ENCODE results near the gene DIPK1B.

The DIPK1B gene

DNA sequence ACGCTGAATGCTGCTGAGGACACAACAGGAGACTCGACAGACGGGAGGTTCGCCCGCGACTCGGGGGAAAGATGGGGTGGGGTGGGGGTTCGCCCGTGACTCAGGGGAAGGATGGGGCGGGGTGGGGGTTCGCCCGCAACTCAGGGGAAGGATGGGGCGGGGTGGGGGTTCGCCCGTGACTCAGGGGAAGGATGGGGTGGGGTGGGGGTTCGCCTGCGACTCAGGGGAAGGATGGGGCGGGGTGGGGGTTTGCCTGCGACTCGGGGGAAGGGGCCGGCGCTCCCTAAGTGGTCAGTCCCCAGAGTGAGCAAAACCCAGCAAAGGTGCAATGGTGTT is 33.8 kb downstream of the DIPK1B start:
- H3K27ac ChIP-seq: no peak overlapping the region
- TF ChIP-seq, protein P1, sequence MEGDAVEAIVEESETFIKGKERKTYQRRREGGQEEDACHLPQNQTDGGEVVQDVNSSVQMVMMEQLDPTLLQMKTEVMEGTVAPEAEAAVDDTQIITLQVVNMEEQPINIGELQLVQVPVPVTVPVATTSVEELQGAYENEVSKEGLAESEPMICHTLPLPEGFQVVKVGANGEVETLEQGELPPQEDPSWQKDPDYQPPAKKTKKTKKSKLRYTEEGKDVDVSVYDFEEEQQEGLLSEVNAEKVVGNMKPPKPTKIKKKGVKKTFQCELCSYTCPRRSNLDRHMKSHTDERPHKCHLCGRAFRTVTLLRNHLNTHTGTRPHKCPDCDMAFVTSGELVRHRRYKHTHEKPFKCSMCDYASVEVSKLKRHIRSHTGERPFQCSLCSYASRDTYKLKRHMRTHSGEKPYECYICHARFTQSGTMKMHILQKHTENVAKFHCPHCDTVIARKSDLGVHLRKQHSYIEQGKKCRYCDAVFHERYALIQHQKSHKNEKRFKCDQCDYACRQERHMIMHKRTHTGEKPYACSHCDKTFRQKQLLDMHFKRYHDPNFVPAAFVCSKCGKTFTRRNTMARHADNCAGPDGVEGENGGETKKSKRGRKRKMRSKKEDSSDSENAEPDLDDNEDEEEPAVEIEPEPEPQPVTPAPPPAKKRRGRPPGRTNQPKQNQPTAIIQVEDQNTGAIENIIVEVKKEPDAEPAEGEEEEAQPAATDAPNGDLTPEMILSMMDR (conservative IDR thresholded peaks at IDR 0.05): no peak

DNA sequence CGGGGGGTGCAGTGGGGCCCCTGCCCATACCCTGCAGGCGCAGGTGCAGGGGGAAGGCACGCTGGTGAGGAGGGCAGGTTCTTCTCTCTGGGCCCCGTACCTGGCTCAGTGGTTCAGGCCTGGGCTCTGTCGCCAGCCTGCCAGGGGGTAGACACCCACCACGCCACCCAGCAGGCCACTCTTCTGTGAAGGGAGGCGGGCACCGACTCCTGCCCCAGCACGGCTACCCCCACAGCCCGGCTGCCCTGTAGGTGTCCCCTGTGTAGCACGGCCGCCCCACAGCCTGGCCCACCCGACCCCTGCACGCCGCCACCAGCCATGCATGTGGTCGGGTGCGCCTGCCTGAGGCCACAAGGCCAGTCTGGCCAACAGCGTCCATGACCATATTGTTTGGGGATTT is 34.2 kb downstream of the DIPK1B start:
- no peak overlapping the region for H3K27ac ChIP-seq
- TF ChIP-seq, protein P1 (conservative IDR thresholded peaks at IDR 0.05): no peak

DNA sequence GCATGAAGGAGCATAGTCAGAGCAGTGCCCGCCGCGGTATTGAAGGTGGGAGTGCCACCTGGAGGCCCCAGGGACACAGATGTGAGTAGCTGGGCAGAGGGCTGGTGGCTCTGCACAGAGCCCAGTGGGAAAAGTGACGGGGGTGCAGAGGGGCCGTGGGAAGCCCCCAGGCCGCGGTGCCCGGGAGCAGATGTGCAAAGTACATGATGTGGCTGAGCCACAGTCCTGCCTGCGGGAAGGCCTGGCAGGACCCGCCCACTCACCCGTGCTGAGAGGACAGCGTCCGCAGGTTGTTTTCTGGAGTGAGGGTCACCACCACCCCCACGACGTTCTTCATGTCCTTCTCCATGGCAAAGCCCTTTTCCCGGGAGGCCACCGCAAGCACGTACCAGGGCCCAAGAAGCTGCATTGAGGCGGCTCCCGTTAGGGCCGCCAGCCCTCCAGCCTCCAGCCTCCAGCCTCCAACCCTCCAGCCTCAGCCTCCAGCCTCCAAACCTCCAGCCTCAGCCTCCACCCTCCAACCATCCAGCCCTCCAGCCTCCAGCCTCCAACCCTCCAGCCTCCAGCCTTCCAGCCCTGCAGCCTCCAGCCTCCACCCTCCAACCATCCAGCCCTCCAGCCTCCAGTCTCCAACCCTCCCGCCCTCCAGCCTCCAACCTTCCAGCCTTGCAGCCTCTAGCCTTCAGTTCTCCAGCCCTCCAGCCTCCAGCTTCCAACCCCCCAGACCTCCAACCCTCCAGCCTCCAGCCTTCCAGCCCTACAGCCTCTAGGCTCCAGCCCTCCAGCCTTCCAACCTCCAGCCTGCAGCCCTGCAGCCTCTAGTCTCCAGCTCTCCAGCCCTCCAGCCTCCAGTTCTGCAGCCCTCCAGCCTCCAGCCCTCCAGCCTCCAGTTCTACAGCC is 35.0 kb downstream of the DIPK1B start:
- TF ChIP-seq, protein P1 (conservative IDR thresholded peaks at IDR 0.05): no peak
- no peak overlapping the region for H3K27ac ChIP-seq

DNA sequence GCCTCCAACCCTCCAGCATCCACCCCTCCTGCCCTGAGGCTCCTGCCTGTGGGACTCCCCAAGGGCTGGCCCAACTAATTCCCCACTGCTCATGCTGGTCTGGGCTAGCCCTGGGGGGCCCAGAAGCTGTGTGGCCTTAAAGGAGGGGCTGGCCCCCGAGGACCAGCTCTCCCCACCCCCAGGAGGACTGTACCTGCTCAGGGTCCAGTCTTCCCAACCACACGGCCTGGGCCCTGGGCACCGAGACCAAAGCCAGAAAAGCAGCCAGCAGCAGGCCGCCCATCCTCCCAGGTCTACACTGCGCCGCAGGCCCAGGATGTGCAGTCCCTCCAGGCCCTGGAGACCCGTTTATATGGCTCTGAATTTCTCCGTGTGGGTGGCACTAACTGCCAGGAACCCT is 35.8 kb downstream of the DIPK1B start, which contains the start of gene LCN6:
Gene LCN6 (minus strand): TSS at position 325 of the 400 bp plus-strand sequence. CDS start 42 bp downstream, at position 283.
- no peak within 1 kb of the TSS for H3K27ac ChIP-seq
- TF ChIP-seq, protein P1 (conservative IDR thresholded peaks at IDR 0.05): no peak

DNA sequence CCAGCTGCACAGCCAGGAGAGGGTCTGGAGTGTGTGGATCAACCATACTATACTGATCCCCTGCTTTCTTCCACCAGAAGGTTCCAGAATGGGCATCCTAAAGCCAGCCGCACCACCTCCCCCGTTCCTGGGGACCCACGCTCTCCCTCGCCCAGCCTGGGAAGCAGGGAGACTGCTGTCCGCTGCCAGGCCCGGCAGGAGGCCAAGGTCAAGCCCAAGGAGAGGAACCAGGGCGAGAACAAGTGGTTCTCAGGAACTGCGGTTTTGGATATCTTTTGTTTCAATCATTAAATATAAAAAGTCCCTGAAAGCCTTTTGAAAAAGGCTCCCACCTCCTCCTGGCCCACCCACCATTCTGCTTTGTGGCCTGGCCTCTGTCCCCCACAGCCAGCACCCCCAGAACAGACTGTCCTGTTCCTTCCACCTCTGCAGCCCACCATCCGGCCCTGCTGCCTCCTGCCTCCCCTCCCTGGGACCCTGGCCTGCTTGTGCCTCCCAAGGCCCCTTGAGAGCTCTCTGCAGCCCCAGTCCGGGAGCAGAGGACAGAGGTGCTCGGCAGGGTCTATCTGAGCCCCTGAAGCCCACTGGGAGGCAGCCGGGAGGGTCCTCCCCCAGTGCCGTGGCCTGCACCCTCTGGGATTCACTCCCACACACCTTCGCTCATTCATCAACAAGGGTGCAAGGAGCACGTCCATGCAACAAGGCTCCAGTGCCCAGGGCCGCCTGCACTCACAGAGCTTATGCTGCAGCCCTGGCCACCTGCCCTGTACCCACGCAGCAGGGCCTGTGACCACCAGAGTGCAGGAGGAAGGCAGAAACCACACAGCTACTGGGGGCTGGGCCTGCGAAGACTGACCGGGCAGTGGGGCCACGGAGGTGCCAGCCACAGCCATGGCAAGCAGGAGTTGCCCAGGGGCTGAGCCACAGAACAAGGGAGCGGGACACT is 36.6 kb downstream of the DIPK1B start:
- TF ChIP-seq, protein P1 (conservative IDR thresholded peaks at IDR 0.05): no peak
- no peak overlapping the region for H3K27ac ChIP-seq

DNA sequence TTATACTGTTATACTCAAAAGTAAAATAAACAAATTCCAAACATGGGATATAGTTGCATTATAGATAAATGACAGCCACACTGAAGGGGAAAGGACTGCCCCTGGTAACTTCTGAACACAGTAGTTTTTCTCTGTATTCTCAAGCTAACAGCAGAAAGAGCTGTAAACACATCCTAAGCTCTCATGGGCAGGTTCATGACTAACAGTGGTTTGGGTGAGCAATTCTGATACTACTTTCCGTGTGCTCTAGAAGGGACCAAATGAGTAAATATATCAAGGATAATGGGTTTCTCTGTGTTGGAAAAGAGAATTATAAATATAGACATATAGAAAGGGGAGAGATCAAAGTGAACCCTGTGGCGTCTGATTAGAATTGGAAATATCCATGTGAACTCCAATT is 38.2 kb downstream of the DIPK1B start:
- H3K27ac ChIP-seq: no peak overlapping the region
- TF ChIP-seq, protein P1 (conservative IDR thresholded peaks at IDR 0.05): no peak

DNA sequence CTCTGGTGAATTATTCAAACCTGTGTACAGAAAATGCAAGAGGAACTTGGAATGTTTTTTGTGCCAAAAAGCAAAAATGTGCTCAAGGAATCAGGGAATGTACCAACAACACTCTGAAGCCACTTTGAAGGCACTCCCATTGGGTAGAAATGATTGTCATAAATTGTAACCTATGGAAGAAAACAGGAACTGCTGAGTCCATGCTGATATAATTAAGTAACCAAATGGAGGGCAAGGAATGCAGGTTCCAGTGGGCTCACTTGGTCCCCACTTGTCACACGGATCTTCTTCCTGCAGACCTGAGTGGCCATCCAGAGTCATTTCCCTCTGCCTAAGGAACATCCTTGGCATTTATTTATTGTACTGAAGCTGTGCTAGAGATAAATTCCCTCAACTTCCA is 38.9 kb downstream of the DIPK1B start:
- no peak overlapping the region for H3K27ac ChIP-seq
- TF ChIP-seq, protein P1 (conservative IDR thresholded peaks at IDR 0.05): no peak
